HG02759 (cell line): ENCODE measurements around the gene MPDZ.

Experiments
- ATAC-seq: cut with Tn5 transposase; IDR thresholded peaks from one replicate; pipeline ENCODE4 v1.9.1; 2021; ENCODE audit warnings: mild to moderate bottlenecking, moderate library complexity; ENCODE audit not compliant: unreplicated experiment

Gene MPDZ

DNA sequence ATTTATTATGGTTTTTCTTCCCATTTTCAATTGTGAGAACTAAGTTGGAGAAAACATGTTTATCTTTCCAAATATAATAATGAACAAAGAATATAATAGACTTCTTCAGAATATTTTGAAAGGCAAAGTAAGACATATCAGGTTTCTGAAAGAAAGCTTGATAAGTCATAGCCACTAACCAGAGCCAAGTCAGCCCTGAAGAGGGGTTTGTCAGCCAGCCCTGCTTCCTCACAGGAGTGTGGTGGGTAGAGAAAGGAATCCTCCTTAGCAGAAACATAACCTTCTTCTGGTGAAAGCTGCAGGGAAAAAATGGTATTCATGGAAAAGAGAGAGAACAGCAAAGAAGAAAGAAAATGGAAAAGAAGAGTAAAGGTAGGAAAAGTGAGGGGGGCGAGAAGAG is 93.4 kb downstream of the MPDZ start:
- no peak for ATAC-seq

- no peak for ATAC-seq
Observed at GRCh38 chr9:13181652-13182051, 97.8 kb downstream of the MPDZ start.

GRCh38 chr9:13179257-13179656 is 100.2 kb downstream of the MPDZ start:
- ATAC-seq: no peak

- no peak for ATAC-seq
Observed at GRCh38 chr9:13175732-13176131, 103.8 kb downstream of the MPDZ start.

DNA sequence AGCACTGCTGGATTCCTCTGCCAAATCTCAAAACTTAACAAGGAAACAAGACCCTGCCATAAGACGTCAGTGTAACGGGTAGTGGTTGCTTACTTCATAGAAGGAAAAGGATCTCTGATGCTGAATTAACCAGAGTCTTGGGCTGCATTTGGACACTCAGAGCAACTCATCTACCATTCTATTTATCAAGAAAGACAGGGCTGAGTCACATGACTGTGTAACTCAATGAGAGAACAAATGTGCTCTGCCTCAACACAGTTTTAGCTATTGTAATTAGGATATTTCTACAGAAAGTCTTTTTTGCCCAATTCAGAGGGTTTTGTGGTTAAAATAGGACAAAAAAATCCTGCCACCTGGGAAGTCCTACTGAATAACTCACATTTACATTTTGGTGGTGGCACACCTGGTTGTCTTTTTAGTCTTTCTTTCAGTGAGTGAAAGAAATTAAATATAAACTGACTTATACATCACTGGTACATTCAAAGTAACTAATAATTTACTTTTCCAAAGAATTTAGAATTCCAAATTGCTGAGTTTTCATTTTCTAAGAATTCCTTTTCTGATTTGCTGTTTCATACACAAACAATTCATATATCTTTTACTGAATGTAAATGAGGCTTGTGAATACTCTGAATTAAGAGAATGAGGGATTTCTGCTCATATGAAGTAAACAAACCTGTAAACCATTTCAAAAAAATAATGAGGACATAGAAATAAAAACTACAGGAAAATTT is 104.4 kb downstream of the MPDZ start:
- no peak for ATAC-seq

DNA sequence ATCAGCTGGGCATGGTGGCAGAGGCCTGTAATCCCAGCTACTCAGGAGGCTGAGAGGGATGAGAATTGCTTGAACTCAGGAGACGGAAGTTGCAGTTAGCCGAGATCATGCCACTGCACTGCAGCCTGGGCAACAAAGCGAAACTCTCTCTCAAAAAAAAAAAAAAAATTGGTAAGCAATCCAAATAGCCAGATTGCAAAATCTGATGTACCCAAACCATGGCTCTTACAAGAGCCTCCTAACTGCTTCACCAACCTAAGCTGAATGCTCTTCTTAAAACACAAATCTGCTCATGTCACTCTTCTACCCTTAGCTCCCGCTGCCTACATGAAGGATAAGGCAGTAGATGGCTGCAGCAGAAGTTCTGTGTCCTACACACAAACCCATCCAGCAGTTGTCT is 105.9 kb downstream of the MPDZ start:
- no peak for ATAC-seq

- no peak for ATAC-seq
Observed at GRCh38 chr9:13171261-13171660, 108.2 kb downstream of the MPDZ start.

- no peak for ATAC-seq
Observed at GRCh38 chr9:13166996-13167395, 112.5 kb downstream of the MPDZ start.

DNA sequence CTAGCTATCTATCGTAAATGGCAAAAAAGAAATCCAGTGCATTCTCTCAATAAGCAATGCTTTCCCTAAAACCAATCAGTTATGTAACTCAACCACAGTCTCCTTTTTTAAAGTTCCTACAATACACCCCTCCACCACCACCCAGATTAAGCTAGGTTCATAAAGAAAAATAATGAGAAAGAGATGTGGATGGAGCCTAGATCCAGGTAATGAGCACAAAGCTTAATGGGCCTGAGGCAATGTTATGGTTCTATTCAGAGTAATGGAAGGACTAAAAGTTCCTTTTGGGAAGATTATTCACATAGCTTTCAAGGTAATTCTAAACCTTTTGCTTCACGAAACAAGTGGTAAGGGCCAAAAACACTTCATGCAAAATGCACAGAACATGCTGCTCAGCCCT is 113.5 kb downstream of the MPDZ start:
- no peak for ATAC-seq

GRCh38 chr9:13165236-13165945 is 114.1 kb downstream of the MPDZ start:
- ATAC-seq: no peak

DNA sequence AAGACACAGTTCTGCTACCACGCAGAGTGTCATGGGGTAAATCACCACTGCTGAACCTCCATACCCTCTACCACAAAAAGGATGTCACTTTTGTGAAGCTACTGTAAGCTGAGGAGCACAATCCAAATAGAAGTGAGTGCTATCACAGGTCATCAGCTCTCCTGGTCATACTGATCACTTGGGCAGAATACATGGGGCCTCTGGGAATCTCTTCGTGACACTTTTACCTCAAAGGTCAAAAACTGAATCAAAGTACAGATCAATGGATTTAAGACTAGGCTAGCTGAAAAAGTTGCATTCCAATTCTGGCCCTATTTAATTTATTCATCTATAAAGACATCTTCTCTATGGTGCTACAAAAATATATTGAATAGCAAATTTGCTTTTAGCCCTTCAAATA is 115.5 kb downstream of the MPDZ start:
- ATAC-seq: no peak

GRCh38 chr9:13163287-13163686 is 116.2 kb downstream of the MPDZ start:
- no peak for ATAC-seq

DNA sequence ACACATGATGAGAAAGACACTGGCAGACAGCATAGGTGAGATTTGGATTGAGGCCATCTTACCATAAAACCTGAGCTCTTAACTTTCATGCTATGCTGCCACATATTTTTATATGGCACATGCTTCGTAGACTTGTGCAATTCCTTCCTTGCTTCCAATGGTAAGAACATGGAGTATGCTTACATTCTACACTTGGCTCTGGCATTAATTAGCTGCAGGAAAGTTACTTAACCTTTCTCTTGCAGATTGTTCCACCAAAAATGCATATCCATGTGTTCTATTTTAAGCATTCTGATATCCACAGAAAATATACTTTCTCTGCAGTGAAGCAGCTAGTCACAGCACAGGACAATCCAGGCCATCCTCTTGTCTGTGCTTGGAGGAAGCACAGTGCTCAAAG is 119.4 kb downstream of the MPDZ start:
- ATAC-seq: no peak

DNA sequence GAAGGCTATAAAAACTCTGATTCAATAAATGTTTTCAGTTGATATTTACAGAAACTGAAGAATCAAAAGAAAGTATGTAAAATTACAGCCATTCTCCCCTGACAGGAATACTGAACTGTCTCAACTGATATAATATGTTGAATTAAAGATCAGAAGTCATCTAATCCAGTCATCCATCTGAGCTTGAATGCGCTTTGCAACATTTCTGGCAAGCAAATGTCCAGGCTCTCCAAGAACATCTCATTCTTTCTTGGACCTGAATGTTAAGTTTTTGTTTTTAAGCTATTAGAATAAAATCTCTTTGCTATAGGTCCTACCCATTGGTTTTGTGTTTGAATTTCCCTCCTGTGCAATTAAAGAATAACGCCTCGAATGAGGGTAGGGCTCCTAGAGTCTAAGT is 120.5 kb downstream of the MPDZ start:
- ATAC-seq: no peak

GRCh38 chr9:13151489-13151888 is 128.0 kb downstream of the MPDZ start:
- no peak for ATAC-seq

DNA sequence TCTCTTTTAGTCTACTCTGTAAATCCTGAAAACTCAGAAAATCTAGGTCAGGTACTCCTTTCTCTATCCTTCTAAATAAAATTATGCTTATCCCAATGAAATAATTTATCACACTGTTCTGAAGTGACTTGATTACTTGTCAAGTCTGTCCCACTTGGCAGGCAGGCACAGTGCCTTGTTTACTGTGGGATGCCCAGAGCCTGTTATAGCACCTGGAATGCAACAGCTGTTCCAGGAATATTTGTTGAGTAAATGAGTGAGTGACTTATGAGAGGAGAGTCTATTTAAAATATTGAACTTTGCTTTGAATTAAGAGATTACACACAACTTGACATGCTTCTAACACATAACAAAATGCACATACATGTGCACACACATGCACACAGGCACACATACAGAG is 130.0 kb downstream of the MPDZ start:
- no peak for ATAC-seq

GRCh38 chr9:13146840-13147239 is 132.7 kb downstream of the MPDZ start:
- no peak for ATAC-seq

GRCh38 chr9:13145340-13145739 is 134.2 kb downstream of the MPDZ start:
- ATAC-seq: no peak

GRCh38 chr9:13144166-13144775 is 135.2 kb downstream of the MPDZ start:
- no peak for ATAC-seq

DNA sequence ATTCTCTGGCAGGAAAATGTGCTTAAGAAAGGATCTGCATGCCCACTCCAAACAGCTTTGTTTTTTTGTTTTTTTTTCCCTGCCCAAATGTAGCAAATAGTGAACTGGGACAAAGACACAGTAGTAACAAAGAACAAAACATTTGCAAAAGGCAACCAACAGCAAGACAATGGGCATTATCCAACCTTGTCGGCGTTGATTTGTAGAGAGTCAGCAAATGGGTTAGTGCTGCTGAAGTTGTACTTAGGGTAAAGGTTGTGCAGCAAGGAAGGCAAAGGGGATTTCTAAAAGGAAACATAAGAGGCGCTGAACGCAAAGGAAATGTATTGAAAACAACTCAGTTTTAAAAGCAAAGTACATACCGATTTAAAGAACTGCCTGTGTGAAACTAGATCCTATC is 136.2 kb downstream of the MPDZ start:
- ATAC-seq: no peak

DNA sequence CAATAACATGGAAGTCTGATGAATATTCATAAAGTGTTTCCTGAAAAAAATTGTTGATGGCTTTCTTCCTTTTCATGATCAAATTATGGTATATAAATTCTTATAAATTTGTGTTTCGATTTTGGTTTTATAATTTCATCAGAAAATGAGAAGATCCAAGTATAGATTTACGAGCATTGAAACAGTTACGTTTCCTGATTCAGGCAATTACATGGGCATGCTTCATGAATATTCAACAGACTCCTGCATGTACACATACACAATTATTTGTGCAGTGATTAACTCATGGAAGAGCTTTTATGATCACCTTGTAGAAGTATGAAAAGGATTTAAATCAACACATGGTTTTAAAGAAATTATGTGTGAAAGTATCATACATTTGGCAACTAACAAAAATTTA is 136.7 kb downstream of the MPDZ start:
- no peak for ATAC-seq

- no peak for ATAC-seq
Observed at GRCh38 chr9:13141629-13142028, 137.9 kb downstream of the MPDZ start.
